GM21423 (cell line): ENCODE measurements around the gene CDK13.

ENCODE experiments used
- ATAC-seq: cut with Tn5 transposase; IDR thresholded peaks from one replicate; pipeline ENCODE4 v1.9.1; 2021; ENCODE audit warnings: mild to moderate bottlenecking, moderate library complexity; ENCODE audit not compliant: unreplicated experiment

CDK13 gene

DNA sequence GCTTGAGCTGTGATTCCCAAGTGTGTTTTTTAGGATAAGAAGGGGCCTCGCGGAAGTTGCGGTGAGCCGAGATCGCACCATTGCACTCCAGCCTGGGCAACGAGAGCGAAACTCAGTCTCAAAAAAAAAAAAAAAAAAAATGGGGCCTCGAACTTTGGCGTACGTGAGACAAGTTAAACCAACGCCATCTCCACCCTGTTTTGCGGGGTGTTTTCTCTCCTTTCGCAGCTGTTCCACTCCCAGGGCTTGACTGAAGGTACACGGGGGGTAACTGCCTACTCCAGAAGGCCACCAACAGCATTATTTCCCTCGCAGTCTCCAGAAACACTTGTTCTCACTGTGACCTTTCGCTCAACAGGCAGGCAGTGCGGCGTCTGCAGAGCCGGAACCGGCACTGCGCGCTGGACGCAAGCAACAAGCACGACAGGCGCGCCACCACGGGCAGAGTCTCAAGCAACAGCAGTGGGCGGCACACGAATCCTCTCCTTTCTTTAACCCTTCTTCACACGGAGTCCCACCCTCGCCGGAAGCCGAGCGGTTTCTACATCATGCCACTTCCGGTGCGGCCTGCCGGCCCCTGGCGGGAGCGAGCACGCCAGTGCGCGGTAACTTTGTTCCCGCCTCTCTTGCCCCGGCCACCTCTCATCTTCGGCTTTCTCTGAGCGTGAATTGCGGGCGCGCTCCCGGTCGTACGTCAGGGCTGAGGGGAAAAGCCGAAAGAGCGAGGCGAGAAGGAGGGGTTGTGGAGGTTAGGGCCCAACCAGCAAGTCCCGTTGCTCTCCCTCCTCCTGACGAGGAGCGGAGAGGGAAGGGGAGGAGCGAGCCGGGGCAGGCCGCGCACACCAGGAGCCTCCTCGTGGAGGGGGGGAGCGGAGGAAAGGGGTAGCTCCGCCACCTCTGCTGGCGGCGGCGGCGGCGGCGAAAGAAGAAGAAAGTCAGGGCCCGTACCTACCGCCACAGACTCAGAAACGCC is 814 bp upstream of the CDK13 start:
- ATAC-seq: peak; percentile 69

GRCh38 chr7:39950473-39951225 is 593 bp downstream of the CDK13 start:
- peak; percentile 0 for ATAC-seq

- peak; percentile 27 for ATAC-seq
Observed at GRCh38 chr7:39951226-39952194, 1.5 kb downstream of the CDK13 start.

GRCh38 chr7:39952374-39952773 is 2.3 kb downstream of the CDK13 start:
- no peak for ATAC-seq

DNA sequence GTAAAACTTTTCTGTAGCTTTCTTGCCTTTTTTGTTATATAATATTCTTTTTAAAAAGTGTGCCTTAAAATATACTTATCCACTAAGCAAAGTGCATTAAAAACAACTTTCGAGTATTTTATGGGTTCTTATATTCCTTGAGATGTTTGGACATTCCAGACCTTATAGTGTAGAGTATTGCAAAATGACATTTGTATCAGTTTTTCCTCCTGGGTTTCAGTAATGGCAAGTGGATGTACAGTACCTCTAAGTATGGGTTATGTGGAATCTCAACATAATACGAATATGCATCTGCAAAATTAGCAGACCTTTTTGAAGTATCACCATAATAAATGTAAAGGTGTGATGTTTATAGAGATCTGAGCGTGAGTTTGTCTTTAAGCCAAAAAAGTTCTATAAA is 2.7 kb downstream of the CDK13 start:
- ATAC-seq: no peak

GRCh38 chr7:39954694-39955093 is 4.6 kb downstream of the CDK13 start:
- no peak for ATAC-seq

DNA sequence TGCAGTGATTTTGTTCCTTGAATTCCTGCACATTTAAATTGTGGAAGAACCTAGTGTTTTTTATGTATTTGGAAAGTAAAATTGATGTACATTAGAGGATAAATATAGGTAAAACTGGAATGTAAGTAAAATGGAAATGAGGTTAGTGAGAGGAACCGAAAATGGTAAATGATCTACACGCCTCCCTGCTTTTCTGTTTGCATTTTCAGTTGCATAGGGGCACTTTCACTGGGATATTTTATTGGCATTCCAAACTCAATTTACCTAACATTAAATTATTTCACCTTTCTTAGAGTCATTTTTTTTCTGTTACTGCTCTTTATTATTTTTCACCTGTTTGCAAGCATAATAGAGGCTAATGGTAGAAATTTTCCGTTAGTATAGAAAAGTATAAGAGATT is 8.0 kb downstream of the CDK13 start:
- ATAC-seq: no peak

DNA sequence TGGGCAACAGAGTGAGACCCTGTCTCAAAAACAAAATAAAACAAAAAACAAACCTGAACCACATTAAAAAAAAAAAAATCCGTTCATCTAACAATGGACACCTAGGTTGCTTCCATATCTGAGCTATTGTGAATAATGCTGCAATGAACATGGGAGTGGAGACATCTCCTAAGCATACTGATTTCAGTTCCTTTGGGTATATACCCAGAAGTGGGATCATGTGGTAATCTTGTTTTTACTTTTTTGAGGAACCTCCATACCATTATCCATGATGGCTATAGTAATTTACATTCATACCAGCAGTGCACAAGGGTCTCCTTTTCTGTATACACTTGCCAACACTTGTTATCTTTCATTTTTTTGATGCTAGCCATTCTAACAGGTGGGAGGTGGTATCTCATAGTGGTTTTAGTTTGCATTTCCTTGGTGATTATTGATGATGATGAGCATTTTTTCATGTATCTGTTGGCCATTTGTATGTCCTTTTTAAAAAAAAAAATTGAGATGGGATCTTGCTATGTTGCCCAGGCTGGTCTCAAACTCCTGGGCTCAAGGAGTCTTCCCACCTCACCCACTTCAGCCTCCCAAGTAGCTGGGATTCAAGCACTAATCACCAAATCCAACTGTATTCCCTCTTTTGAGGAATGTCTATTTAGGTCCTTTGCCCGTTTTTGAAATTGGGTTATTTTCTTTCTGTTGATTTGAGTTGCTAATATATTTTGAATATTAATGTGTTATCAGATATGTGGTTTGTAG is 17.5 kb downstream of the CDK13 start:
- no peak for ATAC-seq

DNA sequence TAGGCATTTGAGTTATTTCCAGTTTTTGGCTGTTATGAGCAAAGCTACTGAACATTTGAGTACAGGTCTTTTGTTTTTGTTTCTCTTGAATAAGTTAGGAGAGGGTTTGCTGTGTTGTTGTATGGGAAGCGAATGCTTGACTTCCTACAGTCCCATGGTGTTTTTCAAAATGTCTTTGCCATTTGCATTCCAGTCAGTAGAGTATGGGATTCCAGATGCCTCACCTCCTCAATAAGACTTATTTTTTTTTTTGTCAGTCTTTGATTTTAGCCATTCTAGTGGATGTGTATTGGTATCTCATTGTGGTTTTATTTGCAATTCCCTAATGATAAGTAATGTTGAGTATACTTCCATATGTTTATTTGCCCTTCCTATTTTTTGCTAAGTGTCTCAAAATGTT is 19.4 kb downstream of the CDK13 start:
- no peak for ATAC-seq

DNA sequence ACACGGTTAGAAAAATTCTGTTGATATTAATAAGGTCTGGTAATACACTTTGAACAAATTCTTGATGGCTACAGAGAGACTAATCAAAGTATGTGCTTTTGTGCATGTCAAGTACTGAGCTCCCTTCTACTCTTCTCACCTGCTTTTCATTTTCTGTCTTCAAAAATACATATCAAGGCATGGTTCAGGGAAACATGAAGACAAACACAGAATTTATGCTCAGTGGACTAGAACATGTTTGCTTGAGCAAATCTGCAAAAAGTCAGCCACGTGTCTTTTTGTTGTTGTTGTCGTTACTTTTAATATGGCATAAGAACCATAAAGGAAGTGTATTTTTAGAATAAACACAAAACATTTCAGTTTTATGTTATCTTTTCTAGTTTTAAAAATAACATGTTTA is 21.9 kb downstream of the CDK13 start:
- peak; percentile 76 for ATAC-seq

GRCh38 chr7:39973801-39974200 is 23.7 kb downstream of the CDK13 start:
- ATAC-seq: no peak

- ATAC-seq: no peak
Observed at GRCh38 chr7:39978230-39978934, 28.3 kb downstream of the CDK13 start.

DNA sequence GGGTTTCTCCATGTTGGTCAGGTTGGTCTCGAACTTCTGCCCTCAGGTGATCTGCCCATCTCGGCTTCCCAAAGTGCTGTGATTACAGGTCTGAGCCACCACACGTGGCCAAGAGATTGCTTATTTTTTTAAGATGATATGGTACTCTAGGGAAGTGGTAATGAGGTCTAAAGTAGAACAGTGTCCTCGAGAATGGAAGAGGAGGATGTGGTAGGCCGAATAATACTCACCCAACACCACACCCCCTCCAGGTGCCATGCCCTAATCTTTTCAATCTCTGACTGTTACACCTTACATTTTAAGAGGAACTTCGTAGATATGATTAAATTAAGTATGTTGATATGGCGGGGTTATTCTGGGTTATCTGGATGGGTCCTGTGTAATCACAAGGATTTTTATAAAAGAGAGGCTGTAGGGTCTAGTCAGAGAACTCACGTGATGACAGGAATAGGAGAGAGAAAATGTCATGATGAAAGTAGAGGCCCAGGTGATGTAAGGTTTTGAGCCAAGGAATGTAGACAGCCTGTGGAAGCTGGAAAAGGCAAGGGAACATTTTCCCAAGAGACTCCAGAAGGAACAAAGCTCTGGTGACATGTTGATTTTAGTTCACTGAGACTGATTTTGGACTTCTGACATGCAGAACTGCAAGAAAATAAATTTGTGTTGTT is 29.5 kb downstream of the CDK13 start:
- ATAC-seq: peak; percentile 76

GRCh38 chr7:39985398-39985918 is 35.4 kb downstream of the CDK13 start:
- no peak for ATAC-seq

- ATAC-seq: no peak
Observed at GRCh38 chr7:39987641-39988347, 37.7 kb downstream of the CDK13 start.

- ATAC-seq: no peak
Observed at GRCh38 chr7:40000734-40001315, 50.8 kb downstream of the CDK13 start.

GRCh38 chr7:40001649-40002048 is 51.6 kb downstream of the CDK13 start:
- ATAC-seq: no peak

GRCh38 chr7:40003597-40003996 is 53.5 kb downstream of the CDK13 start:
- ATAC-seq: no peak
